Osteoblast (primary cell): ENCODE measurements around the gene TBCD. TPM values are rescaled to one million over a fixed set of nuclear protein-coding genes. Genes with fewer than 3 reads are reported as not detected.

Source experiments
- DNase-seq: peaks from one replicate; pipeline ENCODE4 v3.0.0; 2011; ENCODE audit warnings: low spot score, mixed read lengths; ENCODE audit not compliant: insufficient read length; ENCODE audit errors: missing footprints
- H2AFZ ChIP-seq: 2 replicates; pipeline ENCODE4 v1.6.0; 2011; ENCODE audit warnings: mild to moderate bottlenecking, low read length
- H3K27ac ChIP-seq: 2 replicates; pipeline ENCODE4 v1.5.1; 2011; ENCODE audit warnings: mild to moderate bottlenecking, low read depth, low read length, moderate library complexity
- H3K27me3 ChIP-seq: 2 replicates; pipeline ENCODE4 v1.6.0; 2012; ENCODE audit warnings: mild to moderate bottlenecking, control low read depth, inconsistent platforms, low read length, moderate library complexity; ENCODE audit not compliant: insufficient read depth
- H3K36me3 ChIP-seq: 2 replicates; pipeline ENCODE4 v1.5.1; 2011; ENCODE audit warnings: mild to moderate bottlenecking, low read length, control low read depth, moderate library complexity; ENCODE audit not compliant: insufficient read depth
- H3K4me1 ChIP-seq: 2 replicates; pipeline ENCODE4 v1.5.1; 2011; ENCODE audit warnings: mild to moderate bottlenecking, low read length, control low read depth, moderate library complexity; ENCODE audit not compliant: insufficient read depth
- H3K4me2 ChIP-seq: 2 replicates; pipeline ENCODE4 v1.6.0; 2011; ENCODE audit warnings: mild to moderate bottlenecking, low read length; ENCODE audit not compliant: insufficient read depth
- H3K4me3 ChIP-seq: fragments of 200-600 bp; sonication (generic); 3 replicates; pipeline ENCODE4 v1.5.1; 2012; ENCODE audit warnings: mild to moderate bottlenecking, low read length, inconsistent platforms; ENCODE audit not compliant: insufficient read depth
- H3K79me2 ChIP-seq: 2 replicates; pipeline ENCODE4 v1.6.0; 2012; ENCODE audit warnings: mild to moderate bottlenecking, low read length, control low read depth, inconsistent platforms; ENCODE audit not compliant: insufficient read depth
- H3K9me3 ChIP-seq: 2 replicates; pipeline ENCODE4 v1.5.1; 2011; ENCODE audit warnings: low read depth, low read length, control low read depth
- H4K20me1 ChIP-seq: 2 replicates; pipeline ENCODE4 v1.6.0; 2012; ENCODE audit warnings: mild to moderate bottlenecking, low read length, control low read depth; ENCODE audit not compliant: insufficient read depth
- CTCF ChIP-seq: IDR thresholded peaks from 2 replicates; pipeline ENCODE4 v1.5.1; 2011; ENCODE audit warnings: mild to moderate bottlenecking, low read depth, low read length, moderate library complexity; ENCODE audit errors: extremely low read depth
- total RNA-seq: library from RNA; depleted of rRNA; stranded (reverse); fragments of >200 nt; gene quantifications from 2 replicates; pipeline ENCODE4 v1.2.3, GENCODE V29; 2012

TBCD gene
- total RNA-seq, 1 donor = 29.0 TPM

GRCh38 chr17:82942166-82943130, 190.6 kb downstream of the TBCD start:
- Histone ChIP-seq H3K4me1 (no peaks in the 10 kb centered on the region), H3K36me3 (peaks cover 19% of the 10 kb centered on the region), H4K20me1 (no peaks in the 10 kb centered on the region), H3K27ac (no peak overlapping the region), H2AFZ (no peak overlapping the region), H3K79me2 (no peaks in the 10 kb centered on the region), H3K4me2 (no peak overlapping the region), H3K4me3 (no peak overlapping the region), H3K9me3 (peaks cover 10% of the 10 kb centered on the region), H3K27me3 (no peaks in the 10 kb centered on the region)
- DNase-seq = peak; percentile 80
- no peak for TF ChIP-seq CTCF

- Histone ChIP-seq H3K27ac (no peak overlapping the region), H3K27me3 (no peaks in the 10 kb centered on the region), H2AFZ (no peak overlapping the region), H3K4me1 (no peaks in the 10 kb centered on the region), H3K4me2 (no peak overlapping the region), H3K79me2 (no peaks in the 10 kb centered on the region), H3K36me3 (peaks cover 19% of the 10 kb centered on the region), H3K9me3 (peaks cover 10% of the 10 kb centered on the region), H3K4me3 (no peak overlapping the region), H4K20me1 (no peaks in the 10 kb centered on the region)
- DNase-seq = peak; percentile 73
- no peak for TF ChIP-seq CTCF
Observed at GRCh38 chr17:82943339-82943738, 191.5 kb downstream of the TBCD start.

- Histone ChIP-seq H2AFZ (no peak overlapping the region), H3K4me2 (no peak overlapping the region), H3K27ac (no peak overlapping the region), H3K36me3 (peaks cover 19% of the 10 kb centered on the region), H3K27me3 (no peaks in the 10 kb centered on the region), H3K4me1 (no peaks in the 10 kb centered on the region), H3K79me2 (no peaks in the 10 kb centered on the region), H3K9me3 (peaks cover 10% of the 10 kb centered on the region), H3K4me3 (no peak overlapping the region), H4K20me1 (no peaks in the 10 kb centered on the region)
- no peak for TF ChIP-seq CTCF
- peak; percentile 69 for DNase-seq
Observed at GRCh38 chr17:82943751-82944150, 191.9 kb downstream of the TBCD start.

- H3K9me3 ChIP-seq = peaks cover 10% of the 10 kb centered on the region
- H3K4me3 ChIP-seq = no peak overlapping the region
- DNase-seq = no peak
- no peaks in the 10 kb centered on the region for H3K4me1 ChIP-seq
- H3K79me2 ChIP-seq = no peaks in the 10 kb centered on the region
- TF ChIP-seq CTCF = no peak
- no peak overlapping the region for H3K27ac ChIP-seq
- H2AFZ ChIP-seq = no peak overlapping the region
- no peak overlapping the region for H3K4me2 ChIP-seq
- peaks cover 19% of the 10 kb centered on the region for H3K36me3 ChIP-seq
- no peaks in the 10 kb centered on the region for H3K27me3 ChIP-seq
- H4K20me1 ChIP-seq = no peaks in the 10 kb centered on the region
Observed at GRCh38 chr17:82944990-82945389, 193.1 kb downstream of the TBCD start.
